UCSD-AML1 (cell line): Measurements from ENCODE around the gene ZNF407.
A peak's percentile ranks its signal among the peaks of the same experiment; 100 is the strongest.
"Not testable (repeated sequence)": the region's sequence is repeated elsewhere in the genome, so short reads cannot be mapped to it uniquely, and the experiment has no call there.

Source experiments
- DNase-seq: peaks from one replicate; lab custom pipeline; 2025; ENCODE audit not compliant: unreplicated experiment; lab: John Stamatoyannopoulos, UW

ZNF407 gene, protein sequence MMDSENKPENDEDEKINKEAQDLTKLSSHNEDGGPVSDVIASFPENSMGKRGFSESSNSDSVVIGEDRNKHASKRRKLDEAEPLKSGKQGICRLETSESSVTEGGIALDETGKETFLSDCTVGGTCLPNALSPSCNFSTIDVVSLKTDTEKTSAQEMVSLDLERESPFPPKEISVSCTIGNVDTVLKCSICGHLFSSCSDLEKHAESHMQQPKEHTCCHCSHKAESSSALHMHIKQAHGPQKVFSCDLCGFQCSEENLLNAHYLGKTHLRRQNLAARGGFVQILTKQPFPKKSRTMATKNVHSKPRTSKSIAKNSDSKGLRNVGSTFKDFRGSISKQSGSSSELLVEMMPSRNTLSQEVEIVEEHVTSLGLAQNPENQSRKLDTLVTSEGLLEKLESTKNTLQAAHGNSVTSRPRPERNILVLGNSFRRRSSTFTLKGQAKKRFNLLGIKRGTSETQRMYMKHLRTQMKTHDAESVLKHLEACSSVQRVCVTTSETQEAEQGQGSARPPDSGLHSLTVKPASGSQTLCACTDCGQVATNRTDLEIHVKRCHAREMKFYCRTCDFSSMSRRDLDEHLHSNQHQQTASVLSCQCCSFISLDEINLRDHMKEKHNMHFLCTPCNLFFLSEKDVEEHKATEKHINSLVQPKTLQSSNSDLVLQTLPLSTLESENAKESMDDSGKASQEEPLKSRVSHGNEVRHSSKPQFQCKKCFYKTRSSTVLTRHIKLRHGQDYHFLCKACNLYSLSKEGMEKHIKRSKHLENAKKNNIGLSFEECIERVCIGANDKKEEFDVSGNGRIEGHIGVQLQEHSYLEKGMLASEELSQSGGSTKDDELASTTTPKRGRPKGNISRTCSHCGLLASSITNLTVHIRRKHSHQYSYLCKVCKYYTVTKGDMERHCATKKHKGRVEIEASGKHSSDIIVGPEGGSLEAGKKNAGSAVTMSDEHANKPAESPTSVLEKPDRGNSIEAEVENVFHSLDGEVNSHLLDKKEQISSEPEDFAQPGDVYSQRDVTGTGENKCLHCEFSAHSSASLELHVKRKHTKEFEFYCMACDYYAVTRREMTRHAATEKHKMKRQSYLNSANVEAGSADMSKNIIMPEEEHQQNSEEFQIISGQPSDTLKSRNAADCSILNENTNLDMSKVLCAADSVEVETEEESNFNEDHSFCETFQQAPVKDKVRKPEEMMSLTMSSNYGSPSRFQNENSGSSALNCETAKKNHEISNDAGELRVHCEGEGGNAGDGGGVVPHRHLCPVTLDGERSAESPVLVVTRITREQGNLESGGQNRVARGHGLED (N-terminal part only)

DNA sequence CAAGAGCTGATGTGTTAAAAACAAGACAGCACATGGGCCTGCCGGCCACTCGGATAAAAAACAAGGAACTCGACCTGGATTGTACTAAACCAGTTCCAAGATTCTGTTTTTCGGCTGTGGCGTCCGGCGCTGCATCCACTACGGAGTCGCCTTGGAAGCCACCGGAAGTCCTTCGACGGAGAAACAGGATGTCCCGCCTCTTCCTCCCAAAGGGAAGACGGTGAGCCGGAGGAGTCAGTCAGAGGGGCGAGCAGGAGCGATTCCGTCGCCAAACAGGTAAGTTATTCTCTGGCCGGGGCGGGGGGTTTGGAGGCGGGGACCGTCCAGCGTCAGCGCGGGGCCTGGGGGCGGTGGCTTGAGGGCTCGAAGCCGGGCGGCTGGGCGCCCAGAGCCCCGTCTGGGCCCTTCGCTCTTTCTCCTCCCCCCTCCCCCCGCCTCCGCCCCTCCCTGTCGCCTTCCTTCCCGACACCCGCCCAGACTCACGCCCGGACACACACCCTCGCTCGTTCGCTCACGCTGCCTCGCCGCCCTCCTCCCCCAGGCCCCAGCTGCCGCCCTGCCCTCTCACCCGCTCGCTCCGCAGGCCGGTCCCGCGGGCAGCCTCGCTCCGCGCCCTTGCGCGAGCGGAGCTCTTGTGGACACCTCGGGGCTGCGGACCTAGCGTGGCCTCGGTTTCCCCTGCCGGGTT is at the start of gene ZNF407:
Gene ZNF407, plus strand, starts transcription at position 209 of the 688 bp plus-strand sequence. CDS start 33,150 bp downstream, outside the sequence.
- peak; percentile 92 for DNase-seq

DNA sequence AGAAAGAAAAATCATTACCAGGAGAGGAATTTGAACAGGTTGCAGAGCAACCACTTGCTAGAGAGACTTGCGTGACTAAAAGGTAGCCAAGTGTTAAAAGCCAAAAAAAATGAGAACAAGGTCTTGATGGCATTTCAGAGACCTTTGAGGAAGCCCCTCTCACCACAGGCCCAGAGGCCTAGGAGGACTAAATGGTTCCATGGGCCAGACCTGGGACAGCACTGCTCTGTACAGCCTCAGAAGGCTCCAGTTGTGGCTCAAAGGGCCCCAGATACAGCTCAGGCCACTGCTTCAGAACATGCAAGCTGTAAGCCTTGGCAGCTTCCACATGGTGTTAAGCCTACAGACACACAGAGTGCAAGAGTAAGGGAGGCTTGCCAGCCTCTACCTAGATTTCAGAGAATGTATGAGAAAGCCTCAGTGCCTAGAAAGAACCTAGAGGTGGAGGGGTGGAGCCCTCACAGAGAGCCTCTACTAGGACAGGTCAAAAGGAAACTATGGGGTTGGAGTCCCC is 48.0 kb upstream of the ZNF407 start:
- no peak for DNase-seq

DNA sequence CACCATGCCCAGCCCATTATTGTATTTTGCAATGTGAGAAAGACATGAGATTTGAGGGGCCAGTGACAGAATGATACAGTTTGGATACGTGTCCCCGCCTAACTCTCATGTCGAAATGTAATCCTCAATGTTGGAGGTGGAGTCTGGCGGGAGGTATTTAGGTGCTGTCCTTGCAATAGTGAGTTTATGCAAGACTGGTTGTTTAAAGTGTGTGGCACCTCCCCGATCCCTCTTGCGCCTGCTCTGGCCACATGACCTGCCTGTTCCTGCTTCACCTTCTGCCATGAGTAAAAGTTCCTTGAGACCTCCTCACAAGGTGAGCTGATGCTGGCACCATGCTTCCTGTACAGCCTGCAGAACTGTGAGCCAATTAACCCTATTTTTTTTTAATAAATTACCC is 46.8 kb upstream of the ZNF407 start:
- no peak for DNase-seq

GRCh38 chr18:74551452-74551851 is 46.2 kb upstream of the ZNF407 start:
- DNase-seq: no peak

DNA sequence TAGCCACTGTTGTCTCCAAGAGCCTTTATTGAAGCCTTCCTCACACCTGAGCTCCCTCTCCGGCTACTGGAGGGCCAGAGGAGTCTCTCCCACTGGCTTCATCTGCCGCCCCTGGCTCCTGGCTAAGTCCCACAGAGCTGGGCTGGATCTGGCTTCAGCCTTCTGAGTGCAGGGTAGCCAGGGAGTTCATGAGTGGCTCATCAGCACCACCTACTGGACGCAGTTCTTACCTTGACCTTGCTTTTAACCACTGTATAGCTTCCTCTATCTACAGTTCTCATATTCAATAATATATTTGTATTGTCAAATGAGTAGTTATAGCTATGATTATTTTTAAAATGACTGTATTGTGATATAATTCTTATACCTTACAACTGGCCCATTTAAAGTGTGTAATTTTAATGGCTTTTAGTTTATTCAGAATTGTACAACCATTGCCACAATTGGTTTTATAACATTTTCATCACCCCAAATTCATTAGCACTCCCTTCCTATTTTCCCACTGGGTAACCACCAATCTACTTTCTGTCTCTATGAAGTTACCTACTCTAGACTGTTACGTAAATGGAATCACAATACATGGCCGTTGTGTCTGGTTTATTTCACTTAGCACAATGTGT is 45.6 kb upstream of the ZNF407 start:
- peak; percentile 78 for DNase-seq

DNA sequence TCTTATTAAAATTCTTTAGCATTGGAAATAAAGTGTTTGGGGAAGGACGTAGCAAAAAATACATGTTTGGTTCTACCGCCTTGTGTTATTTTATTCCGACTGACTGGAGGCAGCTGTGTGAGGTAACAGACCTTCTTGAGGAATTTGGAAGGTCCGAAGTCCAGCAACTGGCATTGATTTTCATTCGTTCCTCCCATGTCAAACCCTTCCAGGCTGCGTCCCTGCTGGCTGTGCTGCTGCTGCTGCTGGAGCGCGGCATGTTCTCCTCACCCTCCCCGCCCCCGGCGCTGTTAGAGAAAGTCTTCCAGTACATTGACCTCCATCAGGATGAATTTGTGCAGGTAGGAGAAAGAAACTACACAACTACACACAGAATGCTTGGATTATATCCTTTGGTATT is 41.5 kb upstream of the ZNF407 start:
- no peak for DNase-seq

DNA sequence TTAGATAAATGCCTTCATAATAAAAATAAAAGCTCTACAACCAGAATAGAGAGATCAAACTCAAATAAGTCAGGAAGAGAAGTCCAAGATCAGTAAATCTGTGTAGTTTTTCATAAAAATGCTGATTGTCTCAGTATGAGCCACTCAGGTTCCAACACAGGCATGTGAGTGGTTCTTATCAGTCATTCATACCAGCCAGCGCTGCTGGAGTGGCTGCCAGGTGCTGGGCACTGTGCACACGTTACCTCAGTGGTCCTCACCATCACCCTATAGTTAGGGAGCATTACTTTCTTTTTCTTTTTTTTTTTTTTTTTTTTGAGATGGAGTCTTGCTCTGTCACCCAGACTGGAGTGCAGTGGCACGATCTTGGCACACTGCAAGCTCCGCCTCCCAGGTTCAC is 39.6 kb upstream of the ZNF407 start:
- DNase-seq: no peak

- DNase-seq: no peak
Observed at GRCh38 chr18:74562131-74562730, 35.4 kb upstream of the ZNF407 start.

GRCh38 chr18:74562775-74563174 is 34.9 kb upstream of the ZNF407 start:
- no peak for DNase-seq

DNA sequence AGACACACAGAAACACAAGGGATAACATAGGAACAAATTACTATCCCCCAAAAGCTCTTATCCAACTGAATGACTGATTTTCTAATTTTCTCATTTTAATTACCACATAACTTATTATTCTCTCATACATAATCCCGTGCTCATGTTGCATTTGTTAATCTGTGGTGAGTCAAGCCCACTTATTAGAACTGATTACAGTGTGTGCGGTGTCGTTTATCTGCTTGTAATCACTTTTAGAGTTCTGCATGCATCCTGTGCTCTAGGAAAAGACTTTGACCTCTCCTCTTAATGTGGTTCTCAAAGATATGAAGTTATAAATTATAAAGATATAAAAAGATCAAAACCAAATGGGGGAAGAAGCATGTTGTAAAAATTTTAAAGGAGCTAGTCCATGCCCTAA is 33.7 kb upstream of the ZNF407 start:
- DNase-seq: no peak

DNA sequence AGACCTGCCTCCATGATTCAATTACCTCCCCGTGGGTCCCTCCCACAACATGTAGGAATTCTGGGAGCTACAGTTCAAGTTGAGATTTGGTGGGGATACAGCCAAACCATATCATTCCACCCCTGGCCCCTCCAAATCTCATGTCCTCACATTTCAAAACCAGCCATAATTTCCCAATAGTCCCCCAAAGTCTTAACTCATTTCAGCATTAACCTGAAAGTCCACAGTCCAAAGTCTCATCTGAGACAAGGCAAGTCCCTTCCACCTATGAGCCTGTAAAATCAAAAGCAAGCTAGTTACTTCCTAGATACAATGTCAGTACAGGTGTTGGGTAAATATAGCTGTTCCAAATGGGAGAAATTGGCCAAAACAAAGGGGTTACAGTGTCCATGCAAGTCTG is 32.5 kb upstream of the ZNF407 start:
- DNase-seq: not testable (repeated sequence)

GRCh38 chr18:74565993-74566392 is 31.7 kb upstream of the ZNF407 start:
- not testable (repeated sequence) for DNase-seq

DNA sequence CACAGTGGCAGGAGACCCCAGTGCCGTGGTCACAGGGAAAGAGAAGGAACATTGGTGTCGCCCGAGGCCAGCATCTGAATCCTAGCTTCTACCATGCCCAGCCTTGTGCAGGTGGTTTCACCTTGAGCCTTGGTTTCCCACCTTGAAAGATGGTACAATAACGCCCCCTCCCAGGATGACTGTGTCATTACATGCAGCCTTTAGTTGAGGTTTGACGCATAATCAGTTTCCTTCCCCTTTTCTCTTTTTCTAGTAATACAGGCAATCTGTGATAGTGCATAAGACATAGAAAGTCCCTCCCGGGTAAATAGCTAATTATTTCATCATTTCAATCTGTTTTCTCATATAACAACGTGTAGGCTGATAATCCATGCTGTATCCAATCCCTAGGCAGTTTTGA is 29.8 kb upstream of the ZNF407 start:
- DNase-seq: no peak

DNA sequence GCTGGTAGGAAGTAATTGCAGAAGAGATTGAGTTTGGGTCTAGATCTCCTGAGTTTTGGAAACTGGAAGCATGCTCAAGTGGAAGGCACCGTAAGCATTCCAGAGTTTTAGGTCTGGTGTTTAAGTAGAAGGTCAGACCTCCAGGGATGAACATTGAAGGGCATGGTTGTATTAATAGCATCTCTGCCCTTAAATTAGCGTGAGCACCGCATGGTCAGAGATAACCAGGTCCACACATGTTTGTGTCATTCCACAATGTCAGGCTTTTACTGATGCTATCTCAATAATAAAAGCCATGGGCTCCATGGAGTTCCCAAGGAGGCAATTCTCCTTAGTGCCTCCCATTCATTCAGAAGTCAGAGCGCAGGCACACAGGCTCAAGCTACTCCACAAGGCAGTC is 28.3 kb upstream of the ZNF407 start:
- DNase-seq: no peak

- no peak for DNase-seq
Observed at GRCh38 chr18:74570266-74570665, 27.4 kb upstream of the ZNF407 start.

GRCh38 chr18:74571895-74572680 is 25.6 kb upstream of the ZNF407 start:
- DNase-seq: no peak

GRCh38 chr18:74573053-74573452 is 24.6 kb upstream of the ZNF407 start:
- no peak for DNase-seq

GRCh38 chr18:74574916-74575315 is 22.8 kb upstream of the ZNF407 start:
- DNase-seq: no peak

GRCh38 chr18:74577019-74577418 is 20.7 kb upstream of the ZNF407 start:
- no peak for DNase-seq
